Measurements from ENCODE around the gene C6orf58. TPM values are rescaled to one million over a fixed set of nuclear protein-coding genes. Genes with fewer than 3 reads are reported as not detected.

The C6orf58 gene
- polyA plus RNA-seq, 1 of the 3 experiments (the other 2 are of a cell fraction), result 0.07 TPM

- TF ChIP-seq TCF12 (IDR thresholded peaks at IDR 0.05) (no peak), SMC3 (IDR thresholded peaks at IDR 0.05; ENCODE audit: low read depth, low read length) (peak; percentile 40), TEAD4 (IDR thresholded peaks at IDR 0.05; ENCODE audit: borderline replicate concordance, insufficient read depth) (no peak), RAD21 (IDR thresholded peaks at IDR 0.05; ENCODE audit: low read length) (peak; percentile 73), RFX5 (IDR thresholded peaks at IDR 0.05; ENCODE audit: low read length) (no peak)
- TF ChIP-seq, protein P1, sequence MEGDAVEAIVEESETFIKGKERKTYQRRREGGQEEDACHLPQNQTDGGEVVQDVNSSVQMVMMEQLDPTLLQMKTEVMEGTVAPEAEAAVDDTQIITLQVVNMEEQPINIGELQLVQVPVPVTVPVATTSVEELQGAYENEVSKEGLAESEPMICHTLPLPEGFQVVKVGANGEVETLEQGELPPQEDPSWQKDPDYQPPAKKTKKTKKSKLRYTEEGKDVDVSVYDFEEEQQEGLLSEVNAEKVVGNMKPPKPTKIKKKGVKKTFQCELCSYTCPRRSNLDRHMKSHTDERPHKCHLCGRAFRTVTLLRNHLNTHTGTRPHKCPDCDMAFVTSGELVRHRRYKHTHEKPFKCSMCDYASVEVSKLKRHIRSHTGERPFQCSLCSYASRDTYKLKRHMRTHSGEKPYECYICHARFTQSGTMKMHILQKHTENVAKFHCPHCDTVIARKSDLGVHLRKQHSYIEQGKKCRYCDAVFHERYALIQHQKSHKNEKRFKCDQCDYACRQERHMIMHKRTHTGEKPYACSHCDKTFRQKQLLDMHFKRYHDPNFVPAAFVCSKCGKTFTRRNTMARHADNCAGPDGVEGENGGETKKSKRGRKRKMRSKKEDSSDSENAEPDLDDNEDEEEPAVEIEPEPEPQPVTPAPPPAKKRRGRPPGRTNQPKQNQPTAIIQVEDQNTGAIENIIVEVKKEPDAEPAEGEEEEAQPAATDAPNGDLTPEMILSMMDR (IDR thresholded peaks at IDR 0.05), result peak; percentile 70
Measured at GRCh38 chr6:127539272-127539671, 37.7 kb upstream of the C6orf58 start.

DNA sequence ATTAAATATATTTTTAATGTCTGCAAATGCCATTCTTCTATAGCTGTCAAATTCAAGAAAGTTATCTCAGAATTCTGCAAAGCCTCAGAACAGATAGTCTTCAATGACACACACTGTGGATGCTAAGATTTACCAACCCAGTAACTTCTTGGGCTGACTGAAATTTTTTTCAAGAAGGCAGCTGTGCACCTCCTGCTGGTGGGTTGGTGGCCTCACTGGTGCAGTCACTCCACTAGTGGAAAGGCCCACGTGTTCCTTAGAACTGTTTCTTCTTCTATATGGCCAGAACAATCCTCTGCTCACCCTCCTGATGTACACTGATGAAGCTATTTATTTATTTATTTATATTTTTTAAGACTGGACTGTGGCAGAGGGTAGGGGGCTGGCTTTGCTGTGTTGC lies 29.8 kb upstream of the C6orf58 start:
- H2AFZ ChIP-seq (ENCODE audit: low read depth), result no peak overlapping the region
- no peaks in the 10 kb centered on the region for H3K9me3 ChIP-seq
- no peaks in the 10 kb centered on the region for H4K20me1 ChIP-seq (ENCODE audit: insufficient read depth)
- H3K4me3 ChIP-seq (ENCODE audit: low read depth in 2 of 2, low read length in 1 of 2), result no peak overlapping the region
- no peaks in the 10 kb centered on the region for H3K27me3 ChIP-seq (ENCODE audit: insufficient read depth)
- no peak overlapping the region for H3K9ac ChIP-seq
- H3K36me3 ChIP-seq (replicated peaks in 1 of 2; ENCODE audit: control insufficient read depth in 1 of 2, insufficient read depth in 2 of 2, low read length in 1 of 2), result no peaks in the 10 kb centered on the region
- H3K9me2 ChIP-seq, result no peaks in the 10 kb centered on the region
- H3K27ac ChIP-seq (ENCODE audit: low read depth in 2 of 2, low read length in 1 of 2), result no peak overlapping the region
- DNase-seq, result no peak
- POLR2A ChIA-PET, result no interaction called here
- 0% methylated on average over 1 of the region's 1 CpG for WGBS (ENCODE audit: low lambda C conversion rate)
- TF ChIP-seq FOXJ3 (CRISPR knock-in tag; IDR thresholded peaks at IDR 0.05), result no peak
- TF ChIP-seq, protein P1 (IDR thresholded peaks at IDR 0.05), result peak; percentile 43
- CTCF ChIA-PET, result interaction anchor here (1.0 to 3.1 kb wide), 10 partner anchors 9 to 95 kb away, joined by 3 to 10 read pairs (median 4); partner anchors contain the start of gene KIAA0408
- no peak overlapping the region for H3K4me2 ChIP-seq
- peaks cover 5% of the 10 kb centered on the region for H3F3A ChIP-seq (replicated peaks; ENCODE audit: insufficient read depth)
- no peaks in the 10 kb centered on the region for H3K4me1 ChIP-seq (ENCODE audit: control insufficient read depth in 1 of 2, insufficient read depth in 2 of 2, low read depth in 1 of 2, low read length in 1 of 2)
- no peaks in the 10 kb centered on the region for H3K79me2 ChIP-seq (ENCODE audit: insufficient read depth)

More at GRCh38 chr6:127539272-127539671, 37.7 kb upstream of the C6orf58 start:
- peaks cover 0 to 4% of the 10 kb centered on the region in 2 experiments; a peak in 1 of 4 replicates for H3K4me1 ChIP-seq (ENCODE audit: control insufficient read depth in 1 of 2, insufficient read depth in 2 of 2, low read depth in 1 of 2, low read length in 1 of 2)
- H3K4me3 ChIP-seq (ENCODE audit: low read depth in 2 of 2, low read length in 1 of 2), result no peak overlapping the region
- peak; percentile 47 for DNase-seq
- no peaks in the 10 kb centered on the region for H3F3A ChIP-seq (replicated peaks; ENCODE audit: insufficient read depth)
- no peak overlapping the region for H3K27ac ChIP-seq (ENCODE audit: low read depth in 2 of 2, low read length in 1 of 2)
- no peaks in the 10 kb centered on the region for H3K9me2 ChIP-seq
- ChIA-PET POLR2A (interaction anchor here (1.4 kb wide), 2 partner anchors 20 to 23 kb away, joined by 4 to 6 read pairs; partner anchors contain the start of gene MTCL3), CTCF (interaction anchor here (0.6 to 6.3 kb wide), 35 partner anchors 9 to 735 kb away, joined by 3 to 77 read pairs (median 5); partner anchors contain the start of genes KIAA0408 and MTCL3)
- H3K9ac ChIP-seq, result no peak overlapping the region
- no peak overlapping the region for H2AFZ ChIP-seq (ENCODE audit: low read depth)
- H3K9me3 ChIP-seq, result no peaks in the 10 kb centered on the region
- H3K4me2 ChIP-seq, result no peak overlapping the region
- H4K20me1 ChIP-seq (ENCODE audit: insufficient read depth), result no peaks in the 10 kb centered on the region
- WGBS (ENCODE audit: low lambda C conversion rate), result 5% methylated on average over 2 of the region's 2 CpGs
- H3K27me3 ChIP-seq (ENCODE audit: insufficient read depth), result no peaks in the 10 kb centered on the region
- H3K36me3 ChIP-seq (replicated peaks in 1 of 2; ENCODE audit: control insufficient read depth in 1 of 2, insufficient read depth in 2 of 2, low read length in 1 of 2), result no peaks in the 10 kb centered on the region
- no peaks in the 10 kb centered on the region for H3K79me2 ChIP-seq (ENCODE audit: insufficient read depth)
